Ammon's horn (tissue), 1 donor: ENCODE data around the gene PFKFB2.
"Not testable (repeated sequence)": the region's sequence is repeated elsewhere in the genome, so short reads cannot be mapped to it uniquely, and the experiment has no call there.

Source experiments
- DNase-seq: peaks from one replicate; pipeline ENCODE4 v3.0.0-alpha.2; 2016; ENCODE audit warnings: low spot score

The PFKFB2 gene

DNA sequence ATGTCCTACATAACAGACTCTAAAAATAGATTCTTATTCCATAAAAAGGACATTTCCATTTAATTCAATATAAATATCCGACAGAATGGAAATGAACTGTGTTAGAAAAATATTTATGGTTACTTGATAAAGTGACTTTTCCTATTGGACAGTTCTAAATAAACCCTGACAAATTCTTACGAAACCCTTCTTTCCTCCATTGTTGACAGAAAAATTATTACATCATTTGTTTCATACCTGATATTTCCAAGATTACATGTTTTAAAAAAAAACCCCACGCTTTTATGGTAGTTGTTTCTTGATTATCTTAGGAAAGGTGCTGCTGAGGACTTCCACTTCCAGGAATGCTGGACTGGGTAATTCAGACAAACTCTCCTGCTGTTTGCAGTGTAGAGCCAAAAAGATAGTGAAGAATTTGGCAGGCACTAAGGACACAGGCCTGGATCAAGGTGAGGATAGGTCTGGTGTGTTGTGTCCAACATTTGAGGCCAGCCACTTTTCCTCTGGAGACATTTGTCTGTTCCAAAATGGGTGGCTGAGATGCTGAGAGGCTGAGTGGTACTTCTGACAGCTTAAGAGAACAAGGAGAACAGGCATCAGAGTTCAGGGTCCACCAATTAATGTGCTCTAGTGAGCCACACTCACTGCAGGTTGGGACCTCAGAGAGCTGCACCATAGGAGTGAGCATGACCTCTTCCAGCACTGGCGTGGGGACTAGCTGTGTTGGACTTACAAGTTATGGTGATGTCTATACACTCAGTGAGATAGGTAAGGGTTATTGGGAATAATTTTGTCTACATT lies 13.5 kb upstream of the PFKFB2 start:
- no peak for DNase-seq

DNA sequence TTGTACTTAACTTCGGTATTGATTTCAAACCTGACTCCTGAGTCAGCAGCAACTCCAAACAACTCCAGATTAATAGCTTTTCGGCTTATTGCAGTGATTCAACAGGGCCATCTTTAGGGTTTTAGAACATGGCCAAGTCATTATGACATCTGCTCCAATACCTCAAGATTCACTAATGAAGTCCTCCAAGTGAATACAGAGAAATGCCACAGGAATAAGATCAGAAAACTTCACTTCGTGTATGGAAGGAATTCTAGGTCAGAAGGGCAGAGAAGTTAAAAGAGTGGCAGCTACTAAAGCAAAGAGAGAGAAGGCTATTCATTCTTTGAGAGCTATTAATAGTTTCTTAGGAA lies 12.9 kb upstream of the PFKFB2 start:
- no peak for DNase-seq

GRCh38 chr1:207041397-207041796 lies 11.7 kb upstream of the PFKFB2 start:
- not testable (repeated sequence) for DNase-seq

DNA sequence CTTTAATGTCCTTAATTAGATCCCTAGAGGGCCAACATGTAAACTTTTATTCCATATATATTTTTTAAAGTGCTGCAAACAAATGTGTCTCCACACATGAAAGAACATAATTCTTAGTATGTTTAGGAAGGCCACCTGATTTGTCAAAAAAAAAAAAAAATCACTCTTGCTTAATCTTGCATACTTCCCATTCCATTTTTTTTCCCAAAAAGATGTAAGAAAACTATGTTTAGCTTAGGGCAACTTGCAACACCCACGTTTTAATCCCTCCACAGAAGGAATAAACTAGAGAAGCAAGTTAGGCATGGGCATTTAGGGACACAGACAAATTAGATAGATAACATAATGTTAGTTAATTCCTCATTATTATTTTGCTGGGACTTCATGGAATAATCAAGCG lies 7.6 kb upstream of the PFKFB2 start:
- DNase-seq, result no peak

DNA sequence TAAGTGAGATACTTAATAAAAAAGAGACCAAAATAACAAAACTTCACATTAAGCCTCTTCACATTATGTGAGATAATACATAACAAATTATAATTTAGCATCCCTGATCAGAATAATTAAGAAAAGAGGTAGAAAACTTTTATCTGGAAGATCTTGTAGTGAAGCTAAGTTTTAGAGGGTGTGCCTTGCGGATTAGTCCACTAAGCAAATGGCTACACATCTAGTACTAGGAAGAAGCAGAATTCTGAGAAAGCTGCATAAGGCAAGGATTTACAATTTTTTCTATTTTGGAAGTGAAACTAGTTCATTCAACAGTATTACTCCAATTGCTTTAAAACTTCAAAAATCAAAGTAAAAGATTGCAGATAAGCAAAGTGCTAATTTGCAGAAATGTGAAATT lies 5.6 kb upstream of the PFKFB2 start:
- DNase-seq, result no peak

DNA sequence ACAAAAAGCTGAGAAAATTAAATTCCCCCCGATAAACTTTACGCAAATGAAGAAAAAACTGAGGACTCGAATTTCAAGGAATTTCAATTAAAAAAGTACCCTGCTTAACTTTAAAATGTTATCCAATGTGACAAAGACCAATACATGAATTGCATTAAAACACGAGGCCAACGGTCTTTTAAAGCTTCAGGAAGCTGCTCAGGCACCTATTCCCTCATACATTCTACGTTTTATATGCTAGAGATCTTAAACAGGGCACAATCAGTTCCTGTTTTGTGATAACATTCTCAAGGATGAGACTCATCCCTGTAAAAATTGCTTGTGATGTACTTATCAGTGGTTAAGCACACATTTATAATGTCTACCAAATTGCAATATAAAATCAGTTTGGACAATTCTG lies 5.0 kb upstream of the PFKFB2 start:
- DNase-seq, result no peak

- DNase-seq, result no peak
These were observed 4.0 kb upstream of the PFKFB2 start for GRCh38 chr1:207049054-207049453.

- no peak for DNase-seq
These were observed 3.6 kb upstream of the PFKFB2 start for GRCh38 chr1:207049514-207049913.

- DNase-seq, result peak; percentile 61
These were observed 3.1 kb upstream of the PFKFB2 start for GRCh38 chr1:207049974-207050391.

- DNase-seq, result peak; percentile 90
These were observed 2.4 kb upstream of the PFKFB2 start for GRCh38 chr1:207050480-207051190.

DNA sequence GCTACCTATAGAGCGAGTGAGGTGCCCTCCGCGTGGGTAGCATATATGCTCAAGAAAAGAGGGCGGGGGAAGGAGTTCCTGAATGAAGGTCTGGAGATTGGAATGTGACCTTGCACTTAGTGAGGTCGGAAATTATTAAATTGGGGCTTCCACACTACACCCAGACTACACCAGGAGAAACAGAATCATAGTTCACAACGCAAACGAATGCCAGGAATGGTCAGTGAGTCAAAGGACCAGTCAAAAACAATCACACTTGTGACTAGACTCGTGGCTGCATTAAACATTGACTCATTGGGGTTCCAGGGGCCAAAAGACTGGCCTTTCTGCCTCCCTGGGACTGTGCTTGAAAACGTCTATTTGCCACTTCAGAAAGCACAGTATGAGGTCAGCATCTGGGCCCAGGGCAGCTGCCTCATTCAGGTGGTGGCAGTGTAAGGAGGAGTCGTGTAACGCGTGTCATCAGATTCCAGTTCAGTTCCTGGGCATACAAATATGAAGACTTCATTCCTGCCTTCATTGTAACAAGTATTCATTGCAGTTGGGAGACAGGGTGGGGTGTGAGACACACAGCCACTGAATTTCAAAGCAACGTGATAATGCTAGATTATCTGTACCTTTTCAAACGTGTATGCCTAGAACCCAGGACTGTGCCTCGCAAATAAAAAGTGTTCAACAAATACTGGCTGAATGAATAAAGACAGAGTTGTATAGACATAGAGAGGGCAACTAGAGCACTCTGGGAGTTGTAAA lies 1.7 kb upstream of the PFKFB2 start, which contains the start of gene YOD1:
Gene YOD1, minus strand, starts transcription at position 18 of the 753 bp plus-strand sequence. CDS start 178 bp downstream, outside the sequence.
- DNase-seq, result no peak

GRCh38 chr1:207054491-207054890 lies 1.4 kb downstream of the PFKFB2 start:
- no peak for DNase-seq

DNA sequence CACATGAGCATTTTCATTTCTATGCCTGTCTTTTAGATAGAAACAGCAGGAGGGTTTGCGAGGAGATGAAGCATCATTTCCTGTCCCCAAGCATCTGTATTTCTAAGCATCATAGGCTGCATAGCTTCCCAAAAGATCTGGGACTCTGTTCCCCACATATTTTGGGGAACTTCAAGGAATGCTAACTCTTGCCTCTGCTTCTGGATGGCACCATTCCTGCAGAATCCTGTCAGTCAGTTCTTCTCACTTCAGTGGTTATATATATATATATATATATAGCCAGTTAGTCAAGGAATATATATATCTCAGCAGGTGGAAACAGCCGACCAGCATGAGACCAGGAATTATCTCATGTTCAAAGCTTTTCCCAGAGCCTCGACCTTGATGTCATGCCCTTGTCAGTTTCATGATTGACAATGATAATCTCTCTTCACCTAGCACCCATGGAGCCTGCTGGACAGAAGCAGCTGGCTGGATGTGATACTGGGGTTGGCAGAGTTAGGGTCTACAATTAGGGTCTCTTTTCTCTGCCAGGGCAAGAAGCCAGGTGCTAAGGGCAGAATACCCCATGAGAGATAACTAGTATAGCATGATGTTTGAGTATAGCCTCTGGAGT lies 2.4 kb downstream of the PFKFB2 start:
- DNase-seq, result no peak

DNA sequence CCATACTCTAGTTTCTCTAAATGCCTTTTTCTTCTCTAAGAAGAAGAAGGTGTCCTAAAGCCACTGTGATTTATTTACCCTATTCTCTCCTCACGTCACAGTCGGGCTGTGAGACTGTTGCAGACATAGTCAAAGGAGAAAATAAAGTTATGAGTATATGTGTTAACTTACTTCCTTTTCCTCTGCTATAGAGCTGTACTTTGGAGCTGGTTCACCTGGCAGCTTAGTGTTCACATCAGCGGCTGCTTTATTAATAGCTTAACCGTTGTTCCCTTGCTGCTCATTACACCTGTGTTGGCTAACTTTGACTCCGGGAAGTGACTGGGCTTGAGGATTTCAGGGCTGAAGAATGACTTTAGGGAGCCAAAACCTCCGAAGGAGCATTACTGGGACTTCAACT lies 3.6 kb downstream of the PFKFB2 start:
- DNase-seq, result no peak

- no peak for DNase-seq
These were observed 5.2 kb downstream of the PFKFB2 start for GRCh38 chr1:207058252-207058651.

GRCh38 chr1:207058878-207059867 lies 6.1 kb downstream of the PFKFB2 start:
- DNase-seq, result no peak

DNA sequence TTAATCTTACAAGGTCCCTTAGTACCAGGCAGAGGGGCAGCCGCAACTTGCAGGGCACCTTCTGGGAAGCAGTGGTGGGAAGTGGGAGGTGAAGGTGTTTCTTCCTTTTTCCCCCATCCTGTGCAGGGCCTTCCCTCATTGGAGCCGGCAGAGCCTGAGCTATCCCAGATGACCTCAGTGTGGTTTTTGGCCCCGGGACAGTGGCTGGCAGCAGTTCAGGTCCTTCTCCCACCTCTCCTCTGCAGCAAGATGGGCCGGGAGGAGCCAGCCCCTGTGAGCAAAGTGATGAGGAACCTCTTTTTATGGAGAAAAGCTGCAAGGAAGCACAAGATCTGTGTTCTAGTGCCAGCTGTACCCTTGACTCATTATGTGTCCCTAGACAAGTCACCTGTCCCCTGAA lies 6.8 kb downstream of the PFKFB2 start:
- DNase-seq, result no peak

DNA sequence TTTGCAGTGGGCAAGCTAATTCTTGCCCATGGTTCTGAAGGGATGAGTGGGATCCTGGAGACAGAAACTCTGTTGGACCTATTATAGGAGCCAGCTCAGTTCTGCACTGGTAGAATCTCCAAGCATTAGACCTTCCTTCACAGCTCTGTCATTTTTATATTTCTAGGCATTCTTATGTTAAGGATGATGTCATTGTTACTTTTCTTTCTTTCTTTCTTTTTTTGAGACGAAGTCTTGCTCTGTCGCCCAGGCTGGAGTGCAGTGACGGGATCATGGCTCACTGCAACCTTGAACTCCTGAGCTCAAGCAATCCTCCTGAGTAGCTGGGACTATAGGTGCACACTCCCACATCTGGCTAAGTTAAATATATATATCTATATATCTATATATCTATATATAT lies 7.5 kb downstream of the PFKFB2 start:
- DNase-seq, result no peak

DNA sequence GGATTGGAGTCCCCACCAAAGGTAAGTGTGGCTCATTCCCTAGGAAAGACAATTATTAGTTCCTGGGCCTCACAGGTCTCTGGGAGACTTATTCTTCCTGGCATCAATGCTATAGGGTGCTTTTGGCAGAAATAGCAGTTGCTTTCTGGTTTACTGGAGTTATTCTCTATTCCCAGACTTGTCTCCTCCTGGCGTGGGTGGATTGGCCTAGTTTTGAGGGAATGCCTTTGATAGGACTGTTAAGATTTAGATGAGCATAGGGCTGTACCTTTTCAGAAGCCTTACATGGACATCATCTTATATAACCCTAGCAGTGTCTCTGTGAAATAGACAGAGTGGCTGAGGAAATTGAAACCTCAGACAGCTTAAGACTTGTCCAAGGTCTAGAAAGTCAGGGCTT lies 9.0 kb downstream of the PFKFB2 start:
- DNase-seq, result no peak

DNA sequence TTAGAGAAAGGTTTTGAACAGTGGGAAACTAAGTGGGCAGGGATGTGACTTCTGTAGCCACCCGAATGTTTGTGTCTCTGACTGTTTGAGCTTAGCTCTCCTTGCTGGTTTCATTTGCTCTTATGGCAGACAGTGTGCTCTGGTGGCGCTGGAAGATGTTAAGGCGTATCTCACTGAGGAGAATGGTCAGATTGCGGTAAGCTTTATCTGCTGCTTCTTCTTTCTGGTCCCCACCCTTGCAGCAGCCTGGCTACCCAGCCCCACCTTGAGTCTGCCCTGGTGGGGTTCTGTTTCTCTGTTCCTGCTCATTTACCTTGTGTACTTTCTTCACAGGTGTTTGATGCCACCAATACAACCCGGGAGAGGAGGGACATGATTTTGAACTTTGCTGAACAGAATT lies 9.9 kb downstream of the PFKFB2 start:
- DNase-seq, result no peak

- peak; percentile 42 for DNase-seq
These were observed 11.5 kb downstream of the PFKFB2 start for GRCh38 chr1:207064561-207064960.
